ENCODE data around the gene AFAP1L1.
"Not testable (repeated sequence)": the region's sequence is repeated elsewhere in the genome, so short reads cannot be mapped to it uniquely, and the experiment has no call there.

Gene AFAP1L1

GRCh38 chr5:149262315-149262714 lies 9.3 kb upstream of the AFAP1L1 start:
- DNase-seq = no peak

- DNase-seq = no peak
Measured at GRCh38 chr5:149264439-149265067, 7.1 kb upstream of the AFAP1L1 start.

- no peak for DNase-seq
Measured at GRCh38 chr5:149265068-149265465, 6.6 kb upstream of the AFAP1L1 start.

- DNase-seq = no peak
Measured at GRCh38 chr5:149265597-149265996, 6.1 kb upstream of the AFAP1L1 start.

- DNase-seq = no peak
Measured at GRCh38 chr5:149267241-149267973, 4.3 kb upstream of the AFAP1L1 start.

GRCh38 chr5:149268928-149269557 lies 2.6 kb upstream of the AFAP1L1 start:
- DNase-seq = peak; percentile 51

- DNase-seq = no peak
Measured at GRCh38 chr5:149271195-149271715, 404 bp upstream of the AFAP1L1 start.

GRCh38 chr5:149272781-149273180 lies 1.1 kb downstream of the AFAP1L1 start:
- not testable (repeated sequence) for DNase-seq

GRCh38 chr5:149273237-149273636 lies 1.6 kb downstream of the AFAP1L1 start:
- no peak for DNase-seq

- DNase-seq = no peak
Measured at GRCh38 chr5:149273950-149274349, 2.3 kb downstream of the AFAP1L1 start.

GRCh38 chr5:149274939-149275338 lies 3.3 kb downstream of the AFAP1L1 start:
- DNase-seq = no peak

GRCh38 chr5:149277801-149278200 lies 6.1 kb downstream of the AFAP1L1 start:
- no peak for DNase-seq

- no peak for DNase-seq
Measured at GRCh38 chr5:149278451-149279210, 7.0 kb downstream of the AFAP1L1 start.

GRCh38 chr5:149279661-149280060 lies 8.0 kb downstream of the AFAP1L1 start:
- no peak for DNase-seq

- no peak for DNase-seq
Measured at GRCh38 chr5:149280124-149280523, 8.5 kb downstream of the AFAP1L1 start.

GRCh38 chr5:149280802-149281201 lies 9.1 kb downstream of the AFAP1L1 start:
- DNase-seq = no peak

GRCh38 chr5:149282027-149282965 lies 10.6 kb downstream of the AFAP1L1 start:
- DNase-seq = no peak

- no peak for DNase-seq
Measured at GRCh38 chr5:149282966-149283332, 11.3 kb downstream of the AFAP1L1 start.

GRCh38 chr5:149283626-149284480 lies 12.2 kb downstream of the AFAP1L1 start:
- DNase-seq = no peak

GRCh38 chr5:149284501-149284900 lies 12.8 kb downstream of the AFAP1L1 start:
- DNase-seq = no peak

- DNase-seq = no peak
Measured at GRCh38 chr5:149285153-149285552, 13.5 kb downstream of the AFAP1L1 start.
